ENCODE measurements around the gene SPATA13. TPM values are rescaled to one million over a fixed set of nuclear protein-coding genes. Genes with fewer than 3 reads are reported as not detected.

SPATA13 gene
- total RNA-seq, 4 donors from 2014 or later = 20.0 to 47.4 (median 27.6) TPM

DNA sequence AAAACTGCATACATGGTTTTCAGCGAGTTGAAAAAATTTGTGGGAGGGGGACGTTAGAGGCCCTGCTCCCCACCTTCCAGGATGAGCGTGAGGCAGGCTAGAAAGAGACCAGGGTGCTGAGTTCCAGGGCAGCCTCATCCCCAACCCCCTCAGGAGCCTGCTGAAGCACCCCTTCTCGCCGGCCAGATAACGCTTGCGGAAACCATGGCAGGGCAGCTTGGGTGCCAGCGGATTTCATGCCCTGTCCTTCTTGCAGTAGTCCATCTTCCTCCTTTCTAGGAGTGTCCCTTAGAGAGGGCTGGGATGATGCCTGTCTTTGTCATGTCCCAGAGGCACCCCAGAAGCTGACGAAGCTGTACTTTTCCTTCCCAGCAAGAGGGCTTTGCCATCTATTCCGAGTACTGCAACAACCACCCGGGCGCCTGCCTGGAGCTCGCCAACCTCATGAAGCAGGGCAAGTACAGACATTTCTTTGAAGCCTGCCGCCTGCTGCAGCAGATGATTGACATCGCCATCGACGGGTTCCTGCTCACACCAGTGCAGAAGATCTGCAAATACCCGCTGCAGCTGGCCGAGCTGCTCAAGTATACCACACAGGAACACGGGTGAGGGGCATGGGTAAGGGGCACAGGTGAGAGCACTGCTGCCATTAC is 129.9 kb downstream of the SPATA13 start:
- intact Hi-C loops (cut with DNase I; ENCODE audit: low total_unique reads) = no loop called here

DNA sequence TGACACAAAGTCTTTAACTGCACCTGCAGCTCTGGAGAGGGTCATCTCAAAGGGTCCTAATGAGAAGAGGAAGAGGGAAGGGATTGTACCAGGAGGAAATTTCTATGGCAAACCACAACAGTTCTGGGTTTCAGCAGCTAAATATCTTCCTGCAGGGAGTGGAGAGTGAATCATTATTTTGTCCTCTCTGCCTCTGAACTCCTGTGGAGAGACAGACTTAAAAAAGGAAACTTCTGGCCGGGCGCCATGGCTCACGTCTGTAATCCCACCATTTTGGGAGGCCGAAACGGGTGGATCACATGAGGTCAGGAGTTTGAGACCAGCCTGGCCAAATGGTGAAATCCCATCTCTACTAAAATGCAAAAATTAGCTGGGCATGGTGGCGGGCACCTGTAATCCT is 132.0 kb downstream of the SPATA13 start:
- no peak for DNase-seq
- Histone ChIP-seq H3K27ac (no peak overlapping the region), H3K27me3 (no peaks in the 10 kb centered on the region), H3K36me3 (no peaks in the 10 kb centered on the region), H3K4me1 (no peaks in the 10 kb centered on the region), H3K4me3 (no peak overlapping the region), H3K9me3 (no peaks in the 10 kb centered on the region)
- TF ChIP-seq POLR2A (IDR thresholded peaks at IDR 0.05) = no peak
- TF ChIP-seq, protein P1, sequence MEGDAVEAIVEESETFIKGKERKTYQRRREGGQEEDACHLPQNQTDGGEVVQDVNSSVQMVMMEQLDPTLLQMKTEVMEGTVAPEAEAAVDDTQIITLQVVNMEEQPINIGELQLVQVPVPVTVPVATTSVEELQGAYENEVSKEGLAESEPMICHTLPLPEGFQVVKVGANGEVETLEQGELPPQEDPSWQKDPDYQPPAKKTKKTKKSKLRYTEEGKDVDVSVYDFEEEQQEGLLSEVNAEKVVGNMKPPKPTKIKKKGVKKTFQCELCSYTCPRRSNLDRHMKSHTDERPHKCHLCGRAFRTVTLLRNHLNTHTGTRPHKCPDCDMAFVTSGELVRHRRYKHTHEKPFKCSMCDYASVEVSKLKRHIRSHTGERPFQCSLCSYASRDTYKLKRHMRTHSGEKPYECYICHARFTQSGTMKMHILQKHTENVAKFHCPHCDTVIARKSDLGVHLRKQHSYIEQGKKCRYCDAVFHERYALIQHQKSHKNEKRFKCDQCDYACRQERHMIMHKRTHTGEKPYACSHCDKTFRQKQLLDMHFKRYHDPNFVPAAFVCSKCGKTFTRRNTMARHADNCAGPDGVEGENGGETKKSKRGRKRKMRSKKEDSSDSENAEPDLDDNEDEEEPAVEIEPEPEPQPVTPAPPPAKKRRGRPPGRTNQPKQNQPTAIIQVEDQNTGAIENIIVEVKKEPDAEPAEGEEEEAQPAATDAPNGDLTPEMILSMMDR (IDR thresholded peaks at IDR 0.05) = no peak
- intact Hi-C loops (cut with DNase I; ENCODE audit: low total_unique reads) = no loop called here

More for the DNA sequence above, 129.9 kb downstream of the SPATA13 start:
- H3K9me3 ChIP-seq = no peaks in the 10 kb centered on the region
- H3K27ac ChIP-seq = no peak overlapping the region
- H3K27me3 ChIP-seq = no peaks in the 10 kb centered on the region
- no peaks in the 10 kb centered on the region for H3K36me3 ChIP-seq
- no peaks in the 10 kb centered on the region for H3K4me1 ChIP-seq
- no peak overlapping the region for H3K4me3 ChIP-seq
- DNase-seq = no peak
- no peak for TF ChIP-seq POLR2A (IDR thresholded peaks at IDR 0.05)
- TF ChIP-seq, protein P1 (IDR thresholded peaks at IDR 0.05) = no peak

DNA sequence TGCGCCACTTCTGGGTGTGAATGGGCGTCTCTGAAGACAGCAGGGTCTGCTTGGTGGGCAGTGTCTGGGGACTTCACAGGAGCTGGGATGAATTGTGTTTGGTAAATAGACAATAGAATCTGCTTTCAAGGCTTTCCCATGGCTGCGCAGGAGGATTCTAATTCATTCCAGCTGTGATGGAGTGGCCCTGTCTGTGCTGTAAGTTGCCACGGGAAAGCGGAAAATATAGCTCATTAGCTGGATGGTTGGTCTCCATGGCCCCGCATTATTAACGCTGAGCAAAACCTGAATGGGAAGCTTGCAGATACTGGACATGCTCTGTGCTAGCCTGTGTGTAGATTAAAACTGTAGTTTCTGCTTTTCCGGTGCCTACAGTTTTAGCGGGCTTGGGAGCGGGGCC is 133.2 kb downstream of the SPATA13 start:
- TF ChIP-seq, protein P1 (IDR thresholded peaks at IDR 0.05) = no peak
- TF ChIP-seq POLR2A (IDR thresholded peaks at IDR 0.05) = no peak
- no peak overlapping the region for H3K27ac ChIP-seq
- no peak for DNase-seq
- no peaks in the 10 kb centered on the region for H3K4me1 ChIP-seq
- H3K27me3 ChIP-seq = no peaks in the 10 kb centered on the region
- no peak overlapping the region for H3K4me3 ChIP-seq
- no peaks in the 10 kb centered on the region for H3K9me3 ChIP-seq
- intact Hi-C loops (cut with DNase I; ENCODE audit: low total_unique reads) = no loop called here
- H3K36me3 ChIP-seq = no peaks in the 10 kb centered on the region

DNA sequence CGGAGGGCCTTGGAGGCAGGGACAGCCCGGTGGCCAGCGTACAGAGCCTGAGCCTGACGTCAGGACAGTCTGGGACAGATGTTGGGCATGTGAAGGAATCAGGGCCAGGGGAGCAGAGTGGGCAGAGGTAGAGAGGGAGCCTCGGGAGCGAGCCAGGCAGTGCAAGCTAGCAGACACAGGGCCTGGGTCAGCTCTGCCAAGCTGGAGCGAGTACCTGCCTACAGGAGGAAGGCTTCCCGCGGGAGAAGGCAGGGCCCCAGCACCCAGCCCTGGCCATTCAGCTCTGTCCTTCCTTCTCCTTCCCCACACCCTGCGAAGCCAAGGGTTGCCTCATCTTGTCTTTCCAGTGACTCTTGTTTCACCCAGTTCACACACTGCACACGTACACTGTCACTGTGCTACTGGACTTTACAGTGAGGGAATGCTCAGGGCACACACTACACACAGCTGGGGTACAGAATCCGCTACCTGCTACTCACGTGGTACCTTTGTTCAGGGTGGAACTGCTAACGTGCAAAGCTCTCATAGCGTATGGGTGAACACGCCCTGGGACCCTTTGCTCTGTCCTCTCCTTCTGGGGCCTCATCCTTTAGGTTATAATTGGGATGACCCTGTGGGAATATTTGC is 139.1 kb downstream of the SPATA13 start:
- Histone ChIP-seq H3K36me3 (no peaks in the 10 kb centered on the region), H3K4me1 (no peaks in the 10 kb centered on the region), H3K27ac (no peak overlapping the region), H3K27me3 (no peaks in the 10 kb centered on the region), H3K4me3 (no peak overlapping the region), H3K9me3 (no peaks in the 10 kb centered on the region)
- DNase-seq = no peak
- intact Hi-C loops (cut with DNase I; ENCODE audit: low total_unique reads) = no loop called here
- no peak for TF ChIP-seq POLR2A (IDR thresholded peaks at IDR 0.05)

DNA sequence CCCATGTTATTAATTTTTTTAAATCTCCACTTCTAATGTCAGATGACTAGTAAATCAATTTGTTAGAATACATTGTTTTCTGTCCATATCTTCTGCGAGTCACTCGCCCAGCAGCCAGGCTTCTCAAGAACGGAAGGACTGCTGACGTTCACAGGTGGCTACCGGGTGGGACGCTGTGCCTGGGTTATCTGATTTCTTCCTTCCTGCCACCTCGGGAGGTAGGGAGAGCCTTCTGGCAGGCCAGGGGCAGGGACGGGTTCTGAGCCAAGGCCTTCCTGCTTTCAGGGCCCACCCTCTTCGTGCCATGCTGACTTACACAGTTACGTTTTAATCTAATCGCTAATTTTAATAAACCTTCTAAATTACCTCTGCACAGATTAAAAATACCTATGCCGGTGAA is 140.9 kb downstream of the SPATA13 start:
- intact Hi-C loops (cut with DNase I; ENCODE audit: low total_unique reads) = no loop called here
- Histone ChIP-seq H3K4me3 (no peak overlapping the region), H3K36me3 (no peaks in the 10 kb centered on the region), H3K27ac (no peak overlapping the region), H3K27me3 (no peaks in the 10 kb centered on the region), H3K9me3 (no peaks in the 10 kb centered on the region), H3K4me1 (no peaks in the 10 kb centered on the region)
- no peak for DNase-seq
- TF ChIP-seq, protein P1 (IDR thresholded peaks at IDR 0.05) = no peak
- no peak for TF ChIP-seq POLR2A (IDR thresholded peaks at IDR 0.05)

All from uterus (tissue), 4 donors.